SK-N-SH (cell line): ENCODE measurements around the gene GMPR. TPM values are rescaled to one million over a fixed set of nuclear protein-coding genes. Genes with fewer than 3 reads are reported as not detected.

ENCODE experiments used
- CTCF ChIA-PET: fragments of 300-600, 350-600 bp; formaldehyde crosslinking; extraction: SDS; loops from one replicate; lab custom pipeline; 2021; lab: Yijun Ruan, JAX
- POLR2A ChIA-PET: fragments of 350-600 bp; sonication (Branson Sonifier 250); formaldehyde crosslinking; extraction: SDS; loops from one replicate; lab custom pipeline; 2020; ENCODE audit warnings: antibody characterized with exemption, inconsistent platforms; lab: Yijun Ruan, JAX
- DNase-seq: peaks from one replicate; pipeline ENCODE4 v3.0.0; 2012
- H2AFZ ChIP-seq: fragments of 200-600 bp; sonication (generic); 2 replicates; pipeline ENCODE4 v1.8.1; 2016; ENCODE audit warnings: antibody characterized with exemption, mild to moderate bottlenecking, low read depth
- H3F3A ChIP-seq: fragments of 200-600 bp; sonication (generic); replicated peaks from 2 replicates; pipeline ENCODE3; 2016; ENCODE audit warnings: antibody characterized with exemption, mild to moderate bottlenecking; ENCODE audit not compliant: insufficient read depth
- H3K27ac ChIP-seq, 2 experiments: fragments of 200-500 bp in 1 of 2; fragments of 200-600 bp in 1 of 2; sonication (Bioruptor generic) in 1 of 2; sonication (generic), shearing (Covaris generic) in 1 of 2; 2 replicates each; pipeline versions ENCODE4 v1.5.1 to v1.6.1; 2014 to 2016; ENCODE audit warnings: low read depth in 2 of 2, inconsistent platforms in 1 of 2, low read length in 1 of 2, mild to moderate bottlenecking in 1 of 2, mixed read lengths in 1 of 2
- H3K27me3 ChIP-seq: fragments of 200-600 bp; sonication (generic), shearing (Covaris generic); 2 replicates; pipeline ENCODE4 v1.6.1; 2016; ENCODE audit warnings: mixed run types; ENCODE audit not compliant: insufficient read depth
- H3K36me3 ChIP-seq, 2 experiments: fragments of 200-500 bp in 1 of 2; fragments of 200-600 bp in 1 of 2; sonication (Bioruptor generic) in 1 of 2; sonication (generic) in 1 of 2; replicated peaks in 1 of 2; 2 replicates each; pipeline versions ENCODE3 to v1.5.1; 2014 to 2016; ENCODE audit warnings: low read length in 1 of 2, mild to moderate bottlenecking in 1 of 2; ENCODE audit not compliant: insufficient read depth in 2 of 2, control insufficient read depth in 1 of 2
- H3K4me1 ChIP-seq, 2 experiments: fragments of 200-500 bp in 1 of 2; fragments of 200-600 bp in 1 of 2; sonication (Bioruptor generic) in 1 of 2; sonication (generic), shearing (Covaris generic) in 1 of 2; 2 replicates each; pipeline versions ENCODE4 v1.5.1 to v1.6.1; 2014 to 2016; ENCODE audit warnings: low read depth in 1 of 2, low read length in 1 of 2, mixed run types in 1 of 2; ENCODE audit not compliant: insufficient read depth in 2 of 2, control insufficient read depth in 1 of 2
- H3K4me2 ChIP-seq: fragments of 200-600 bp; sonication (generic), shearing (Covaris generic); 2 replicates; pipeline ENCODE4 v1.6.1; 2017; ENCODE audit warnings: mixed run types
- H3K4me3 ChIP-seq, 2 experiments: fragments of 200-500 bp in 1 of 2; fragments of 200-600 bp in 1 of 2; sonication (Bioruptor generic) in 1 of 2; sonication (generic), shearing (Covaris generic) in 1 of 2; 2 replicates each; pipeline versions ENCODE4 v1.5.1 to v1.8.1; 2014 to 2016; ENCODE audit warnings: low read depth in 2 of 2, inconsistent platforms in 1 of 2, low read length in 1 of 2, mild to moderate bottlenecking in 1 of 2, mixed read lengths in 1 of 2, moderate library complexity in 1 of 2
- H3K79me2 ChIP-seq: fragments of 200-600 bp; sonication (generic); 2 replicates; pipeline ENCODE4 v1.8.1; 2017; ENCODE audit warnings: mild to moderate bottlenecking; ENCODE audit not compliant: insufficient read depth
- H3K9ac ChIP-seq: fragments of 200-600 bp; sonication (generic); 2 replicates; pipeline ENCODE4 v1.6.1; 2017; ENCODE audit warnings: mixed run types
- H3K9me2 ChIP-seq: fragments of 200-600 bp; sonication (generic); 2 replicates; pipeline ENCODE4 v1.6.1; 2017; ENCODE audit warnings: mixed run types
- H3K9me3 ChIP-seq: fragments of 200-600 bp; sonication (generic); 2 replicates; pipeline ENCODE4 v1.6.1; 2017; ENCODE audit warnings: mixed run types, mild to moderate bottlenecking, moderate library complexity
- H4K20me1 ChIP-seq: fragments of 200-600 bp; sonication (generic); 2 replicates; pipeline ENCODE4 v1.6.1; 2017; ENCODE audit warnings: mild to moderate bottlenecking, mixed run types; ENCODE audit not compliant: insufficient read depth
- ELF1 ChIP-seq: IDR thresholded peaks from 2 replicates; pipeline ENCODE4 v1.4.0; 2012
- EP300 ChIP-seq, 2 experiments: IDR thresholded peaks; 2 replicates each; pipeline versions ENCODE4 v1.4.0 to v1.6.1; 2012; ENCODE audit warnings: borderline replicate concordance in 1 of 2, low read depth in 1 of 2, low read length in 1 of 2
- FOXJ3 ChIP-seq: sonication (generic); formaldehyde crosslinking; IDR thresholded peaks from 2 replicates; pipeline ENCODE4 v1.5.1; 2020; ENCODE audit warnings: mild to moderate bottlenecking, missing genetic modification reagents
- GABPA ChIP-seq: IDR thresholded peaks from 2 replicates; pipeline ENCODE4 v1.4.0; 2012; ENCODE audit warnings: low read depth, mild to moderate bottlenecking
- IRF3 ChIP-seq: fragments of 150-350 bp; IDR thresholded peaks from 2 replicates; pipeline ENCODE4 v1.6.1; 2016; ENCODE audit warnings: mild to moderate bottlenecking, low read depth, low read length
- NFIC ChIP-seq: IDR thresholded peaks from 2 replicates; pipeline ENCODE4 v1.4.0; 2012; ENCODE audit warnings: borderline replicate concordance
- NRF1 ChIP-seq: IDR thresholded peaks from 2 replicates; pipeline ENCODE4 v1.6.1; 2012; ENCODE audit warnings: low read depth, mild to moderate bottlenecking, low read length
- PBX3 ChIP-seq: IDR thresholded peaks from 2 replicates; pipeline ENCODE4; 2012
- RCOR1 ChIP-seq: fragments of 150-350 bp; IDR thresholded peaks from 2 replicates; pipeline ENCODE4 v1.6.1; 2017; ENCODE audit warnings: antibody characterized with exemption, low read length
- REST ChIP-seq: IDR thresholded peaks from 2 replicates; pipeline ENCODE4 v1.6.1; 2012; ENCODE audit warnings: mild to moderate bottlenecking, low read depth, low read length, moderate library complexity
- RFX5 ChIP-seq: IDR thresholded peaks from 2 replicates; pipeline ENCODE4 v1.6.1; 2012; ENCODE audit warnings: mild to moderate bottlenecking, improper control_type of control experiment, low read length
- RXRA ChIP-seq: IDR thresholded peaks from 2 replicates; pipeline ENCODE4 v1.4.0; 2012; ENCODE audit warnings: low read depth, mild to moderate bottlenecking, borderline replicate concordance
- SIN3A ChIP-seq: IDR thresholded peaks from 2 replicates; pipeline ENCODE4 v1.6.1; 2012; ENCODE audit warnings: low read depth, mild to moderate bottlenecking, low read length, moderate library complexity, borderline replicate concordance
- USF2 ChIP-seq: fragments of 150-350 bp; IDR thresholded peaks from 2 replicates; pipeline ENCODE4 v1.6.1; 2017; ENCODE audit warnings: antibody characterized with exemption, low read length, low read depth, borderline replicate concordance
- WGBS: methylation state at CpG from one replicate; pipeline ENCODE4 v1.1.6; 2017; ENCODE audit warnings: low lambda C conversion rate; 5-methylcytosine and 5-hydroxymethylcytosine counted together
- polyA plus RNA-seq, 3 experiments: library from polyadenylated mRNA; depleted of rRNA; stranded (reverse); fragments of >200 nt; gene quantifications; 2 replicates each; pipeline ENCODE4 v1.2.3, GENCODE V29; 2012

Gene GMPR
- polyA plus RNA-seq, 1 of the 3 experiments (the other 2 are of a cell fraction) = 21.0 TPM

GRCh38 chr6:16217156-16217721 lies 21.1 kb upstream of the GMPR start:
- 95% methylated on average over 14 of the region's 17 CpGs for WGBS
- Histone ChIP-seq H3F3A (peaks cover 7% of the 10 kb centered on the region), H3K4me3 (no peak overlapping the region), H3K36me3 (no peaks in the 10 kb centered on the region), H3K27me3 (no peaks in the 10 kb centered on the region), H4K20me1 (no peaks in the 10 kb centered on the region), H2AFZ (no peak overlapping the region), H3K9ac (no peak overlapping the region), H3K27ac (no peak overlapping the region), H3K4me1 (peaks cover 0 to 3% of the 10 kb centered on the region in 2 experiments; a peak in 1 of 4 replicates)
- CTCF ChIA-PET = interaction anchor here (1.1 to 2.4 kb wide), 2 partner anchors 11 to 34 kb away, joined by 6 to 7 read pairs; no protein-coding TSS in a partner anchor
- DNase-seq = no peak
- TF ChIP-seq RFX5 (no peak), GABPA (no peak), NFIC (no peak), REST (no peak), USF2 (no peak), FOXJ3 (CRISPR knock-in tag) (no peak), RXRA (no peak), PBX3 (no peak), NRF1 (no peak), ELF1 (no peak), SIN3A (no peak), IRF3 (no peak), EP300 (IDR thresholded peaks at IDR 0.05; ENCODE audit: borderline replicate concordance in 1 of 2, low read depth in 1 of 2, low read length in 1 of 2) (no peak), RCOR1 (no peak)
- TF ChIP-seq, all 33 proteins: peak for 0
- Histone ChIP-seq H3K9me3 (no peaks in the 10 kb centered on the region), H3K79me2 (no peaks in the 10 kb centered on the region), H3K4me2 (no peak overlapping the region), H3K9me2 (no peaks in the 10 kb centered on the region)
- POLR2A ChIA-PET = no interaction called here
